ENCODE data around the gene NISCH. TPM values are rescaled to one million over a fixed set of nuclear protein-coding genes. Genes with fewer than 3 reads are reported as not detected.

Gene NISCH
- total RNA-seq, 3 donors from 2014 or later, result 67.7 to 119 (median 108) TPM

- Histone ChIP-seq H3K9me3 (no peaks in the 10 kb centered on the region), H3K36me3 (no peaks in the 10 kb centered on the region), H3K4me1 (peaks cover 3 to 9% of the 10 kb centered on the region in 2 donors), H3K27ac (no peak overlapping the region), H3K4me3 (no peak overlapping the region), H3K27me3 (no peaks in the 10 kb centered on the region)
- no peak for DNase-seq (ENCODE audit: low spot score in 2 of 2)
- TF ChIP-seq CTCF (IDR thresholded peaks at IDR 0.05), result no peak
- TF ChIP-seq POLR2AphosphoS5 (IDR thresholded peaks at IDR 0.05), result no peak
- TF ChIP-seq POLR2A (IDR thresholded peaks at IDR 0.05), result no peak
- intact Hi-C loops (cut with DNase I; ENCODE audit: low total_unique reads), result no loop called here
These were observed 65.5 kb downstream of the NISCH start for GRCh38 chr3:52520716-52521487.

GRCh38 chr3:52521488-52521824 lies 66.1 kb downstream of the NISCH start:
- H3K27ac ChIP-seq, result no peak overlapping the region
- H3K27me3 ChIP-seq, result no peaks in the 10 kb centered on the region
- TF ChIP-seq POLR2A (IDR thresholded peaks at IDR 0.05) (no peak), CTCF (IDR thresholded peaks at IDR 0.05) (no peak), POLR2AphosphoS5 (IDR thresholded peaks at IDR 0.05) (no peak)
- no peaks in the 10 kb centered on the region for H3K36me3 ChIP-seq
- H3K9me3 ChIP-seq, result no peaks in the 10 kb centered on the region
- intact Hi-C loops (cut with DNase I; ENCODE audit: low total_unique reads), result no loop called here
- no peak overlapping the region for H3K4me3 ChIP-seq
- DNase-seq (ENCODE audit: low spot score in 2 of 2), result no peak
- peaks cover 3 to 12% of the 10 kb centered on the region in 2 donors for H3K4me1 ChIP-seq

- Histone ChIP-seq H3K4me3 (no peak overlapping the region), H3K36me3 (no peaks in the 10 kb centered on the region), H3K9me3 (no peaks in the 10 kb centered on the region), H3K4me1 (peaks cover 3 to 12% of the 10 kb centered on the region in 2 donors), H3K27ac (no peak overlapping the region), H3K27me3 (no peaks in the 10 kb centered on the region)
- no peak for DNase-seq (ENCODE audit: low spot score in 2 of 2)
- intact Hi-C loops (cut with DNase I; ENCODE audit: low total_unique reads), result no loop called here
- TF ChIP-seq POLR2A (IDR thresholded peaks at IDR 0.05) (no peak), POLR2AphosphoS5 (IDR thresholded peaks at IDR 0.05) (no peak), CTCF (IDR thresholded peaks at IDR 0.05) (no peak)
These were observed 66.7 kb downstream of the NISCH start for GRCh38 chr3:52521881-52522650.

- Histone ChIP-seq H3K9me3 (no peaks in the 10 kb centered on the region), H3K36me3 (no peaks in the 10 kb centered on the region), H3K4me3 (no peak overlapping the region), H3K4me1 (peaks cover 3 to 12% of the 10 kb centered on the region in 2 donors), H3K27me3 (no peaks in the 10 kb centered on the region), H3K27ac (peak overlapping the region in 1 of 2 donors; percentile 3)
- TF ChIP-seq POLR2A (IDR thresholded peaks at IDR 0.05) (no peak), CTCF (IDR thresholded peaks at IDR 0.05) (no peak), POLR2AphosphoS5 (IDR thresholded peaks at IDR 0.05) (no peak)
- DNase-seq (ENCODE audit: low spot score in 2 of 2), result no peak
- intact Hi-C loops (cut with DNase I; ENCODE audit: low total_unique reads), result no loop called here
These were observed 67.3 kb downstream of the NISCH start for GRCh38 chr3:52522651-52523251.

Measured in breast epithelium (tissue), 4 donors.